Right ventricle myocardium superior (tissue), 1 donor: ENCODE results near the gene CETP. TPM values are rescaled to one million over a fixed set of nuclear protein-coding genes. Genes with fewer than 3 reads are reported as not detected.
A peak's percentile ranks its signal among the peaks of the same experiment; 100 is the strongest.
"Not testable (repeated sequence)": the region's sequence is repeated elsewhere in the genome, so short reads cannot be mapped to it uniquely, and the experiment has no call there.

ENCODE experiments used
- ATAC-seq: fragments of 200-7000 bp; cut with Tn5 transposase; one replicate; pipeline ENCODE4 v1.9.1; 2020; ENCODE audit warnings: mild to moderate bottlenecking; ENCODE audit not compliant: poor library complexity
- DNase-seq: peaks from one replicate; pipeline ENCODE4 v3.0.0-alpha.2; 2020
- intact Hi-C: fragments of 100-400 bp; cut with DNase I; formaldehyde crosslinking; loops from one replicate; pipeline ENCODE4 v1.11.2; 2022
- total RNA-seq: library from RNA; stranded (reverse); fragmentation: NEBNext Ultra II Directional; extraction: Animal tissue kit (Norgen Biotek cat#: 25700); gene quantifications from one replicate; pipeline ENCODE4 v1.2.1, GENCODE V29; 2021
- donor health status: DM: no; HTN: yes; CAD: no; lungs with severe emphysema.

CETP gene
- total RNA-seq, 1 donor from 2014 or later: 0.24 TPM

DNA sequence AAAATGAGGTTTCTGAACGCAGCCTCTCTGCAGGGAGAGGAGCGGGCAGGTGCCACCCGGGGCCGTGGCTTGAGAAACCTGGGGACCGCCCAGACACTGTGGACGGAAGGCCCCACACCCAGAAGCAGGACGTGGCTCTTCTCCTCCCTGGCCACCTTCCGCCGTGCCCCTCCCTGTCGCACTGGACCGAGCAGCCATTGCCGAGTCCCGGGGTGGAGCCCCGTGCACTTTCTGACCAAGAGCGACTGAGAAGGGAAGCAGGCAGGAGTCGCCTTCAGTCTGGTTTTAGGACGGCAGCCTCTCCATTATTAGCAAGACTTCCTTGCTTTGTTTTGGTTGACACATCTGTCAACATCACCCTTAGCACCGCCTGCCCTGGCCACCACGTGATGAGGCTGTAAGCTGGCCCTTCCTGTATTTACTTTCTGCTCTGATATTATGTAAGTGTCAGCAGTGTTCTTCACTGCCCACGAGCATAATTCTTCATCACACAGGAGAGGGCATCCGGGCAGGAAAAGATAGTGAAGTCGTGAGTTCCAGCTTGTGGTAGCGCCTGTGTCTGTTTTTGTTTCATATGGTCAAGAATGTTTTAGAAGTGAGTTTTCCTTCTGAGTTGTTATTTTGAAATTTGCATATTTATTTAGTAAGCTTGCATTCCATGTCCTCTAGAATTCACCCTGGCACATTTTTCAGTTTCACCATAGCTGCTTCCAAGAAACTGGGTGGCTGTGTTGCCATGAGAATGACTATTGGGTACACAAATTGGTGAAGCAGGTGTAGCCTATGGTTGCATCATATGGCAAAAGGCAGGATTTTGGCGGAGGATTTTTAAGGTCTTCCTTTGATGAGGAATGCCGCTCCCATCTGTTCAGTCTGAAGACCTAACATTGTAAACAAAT, 28.8 kb upstream of the CETP start:
- DNase-seq (peak; percentile 86), ATAC-seq (peak; percentile 77)
- intact Hi-C loops: loop anchor here (5.0 kb wide), 1 partner anchor 66 kb away; the partner anchor contains the start of gene SLC12A3

DNA sequence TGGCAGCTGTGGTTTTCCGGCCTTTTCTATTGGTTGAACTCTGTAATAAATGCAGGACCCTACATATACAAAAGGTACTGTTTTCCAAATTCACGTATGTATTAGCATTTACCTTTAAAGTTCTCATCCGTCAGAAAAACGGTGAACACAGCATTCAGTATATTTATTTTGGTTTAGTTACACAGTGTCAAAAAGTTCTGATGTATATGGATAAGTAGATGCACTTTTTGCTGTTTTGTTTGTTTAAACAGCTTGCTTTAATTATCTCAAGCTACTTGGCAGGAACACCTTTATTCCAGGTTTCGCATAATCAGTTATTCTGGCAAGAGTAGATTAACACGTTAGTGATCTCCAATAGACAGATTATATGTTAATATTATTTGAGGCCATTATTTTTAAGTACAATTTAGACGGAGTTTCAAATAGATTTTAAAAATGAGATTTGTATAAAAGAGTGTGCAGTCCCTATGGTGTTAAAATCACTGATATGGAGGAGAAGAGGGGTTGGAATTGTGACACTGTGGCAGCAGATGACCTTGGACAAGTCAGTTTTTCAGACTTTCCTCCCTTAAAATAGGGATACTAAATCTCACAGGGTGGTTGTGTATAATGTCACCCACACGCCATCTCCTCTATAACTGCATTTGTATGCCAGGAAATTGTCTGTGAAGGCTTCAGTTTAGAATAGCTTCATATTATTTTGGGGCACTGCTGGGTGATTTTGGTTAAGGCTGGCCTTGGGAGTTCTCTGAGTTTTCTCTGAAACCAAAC, 27.7 kb upstream of the CETP start:
- intact Hi-C loops: loop anchor here (5.0 kb wide), 1 partner anchor 67 kb away; the partner anchor contains the start of gene SLC12A3
- ATAC-seq (no peak), DNase-seq (no peak)

DNA sequence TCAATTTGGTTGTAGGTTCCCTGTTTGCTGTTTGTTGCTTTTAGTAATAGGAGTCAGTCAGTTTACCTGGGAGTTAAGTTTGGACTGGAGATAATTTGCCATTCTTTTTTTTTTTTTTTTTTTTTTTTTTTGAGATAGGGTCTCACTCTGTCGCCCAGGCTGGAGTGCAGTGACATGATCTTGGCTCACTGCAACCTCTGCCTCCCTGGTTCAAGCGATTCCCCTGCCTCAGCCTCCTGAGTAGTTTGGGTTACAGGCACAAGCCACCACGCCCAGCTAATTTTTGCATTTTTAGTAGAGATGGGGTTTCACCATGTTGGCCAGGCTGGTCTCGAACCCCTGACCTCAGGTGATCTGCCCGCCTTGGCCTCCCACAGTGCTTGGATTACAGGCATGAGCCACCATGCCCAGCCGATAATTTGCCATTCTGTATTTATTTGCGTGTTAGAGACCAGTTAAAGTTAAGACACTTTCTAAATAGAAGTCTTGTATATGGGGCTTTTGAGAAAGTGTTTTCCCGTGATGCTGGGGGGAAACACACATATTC, 27.1 kb upstream of the CETP start:
- intact Hi-C loops: loop anchor here (5.0 kb wide), 1 partner anchor 67 kb away; the partner anchor contains the start of gene SLC12A3
- not testable (repeated sequence) for ATAC-seq, DNase-seq

DNA sequence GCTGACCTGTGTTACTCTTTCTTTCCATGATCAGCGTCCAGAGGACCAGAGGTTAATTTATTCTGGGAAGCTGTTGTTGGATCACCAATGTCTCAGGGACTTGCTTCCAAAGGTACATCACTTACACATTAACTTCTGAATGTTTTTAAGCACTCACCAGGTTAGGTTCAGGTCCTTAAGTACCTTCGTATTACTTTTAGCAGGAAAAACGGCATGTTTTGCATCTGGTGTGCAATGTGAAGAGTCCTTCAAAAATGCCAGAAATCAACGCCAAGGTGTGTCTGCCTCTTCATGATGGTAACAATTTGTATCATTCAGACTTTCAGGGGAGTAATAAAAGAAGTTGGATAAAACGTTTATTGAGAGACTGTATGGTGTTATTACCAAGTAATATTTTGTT, 26.5 kb upstream of the CETP start:
- ATAC-seq (no peak), DNase-seq (no peak)
- intact Hi-C loops: no loop called here

DNA sequence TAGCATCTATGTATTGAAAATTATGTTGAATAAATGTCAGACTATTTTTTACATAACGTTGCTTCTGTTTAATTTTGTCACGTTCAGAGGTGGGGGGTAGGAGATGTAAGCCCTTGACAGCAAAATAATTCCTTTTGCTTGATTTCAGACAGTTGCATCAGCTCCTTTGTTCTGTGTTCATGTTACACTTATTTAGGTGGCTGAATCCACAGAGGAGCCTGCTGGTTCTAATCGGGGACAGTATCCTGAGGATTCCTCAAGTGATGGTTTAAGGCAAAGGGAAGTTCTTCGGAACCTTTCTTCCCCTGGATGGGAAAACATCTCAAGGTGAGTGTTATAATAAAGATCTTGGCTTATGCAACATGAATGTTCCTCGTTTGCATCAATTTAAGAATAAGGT, 25.3 kb upstream of the CETP start:
- intact Hi-C loops: no loop called here
- ATAC-seq: no peak
- DNase-seq: no peak

DNA sequence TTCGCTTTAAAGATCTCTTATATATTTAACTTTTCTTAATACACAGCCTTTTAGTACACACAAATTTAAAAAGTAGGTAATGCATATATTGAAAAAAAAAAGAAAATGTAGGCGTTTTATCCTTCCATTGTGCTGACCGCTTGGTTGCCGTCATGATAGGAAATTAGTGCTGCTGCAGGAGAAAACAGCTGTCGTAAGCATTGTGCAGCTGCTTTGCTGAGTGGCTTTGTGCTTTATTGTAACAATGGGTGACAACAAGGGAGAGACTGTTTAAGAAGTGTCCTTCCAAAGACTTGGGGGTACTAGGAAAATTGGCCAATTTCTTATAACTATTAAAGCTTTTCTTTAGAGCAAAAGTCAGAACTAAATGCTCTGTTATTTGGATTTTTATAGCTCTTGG, 24.8 kb upstream of the CETP start:
- ATAC-seq: no peak
- DNase-seq: no peak
- intact Hi-C loops: no loop called here

DNA sequence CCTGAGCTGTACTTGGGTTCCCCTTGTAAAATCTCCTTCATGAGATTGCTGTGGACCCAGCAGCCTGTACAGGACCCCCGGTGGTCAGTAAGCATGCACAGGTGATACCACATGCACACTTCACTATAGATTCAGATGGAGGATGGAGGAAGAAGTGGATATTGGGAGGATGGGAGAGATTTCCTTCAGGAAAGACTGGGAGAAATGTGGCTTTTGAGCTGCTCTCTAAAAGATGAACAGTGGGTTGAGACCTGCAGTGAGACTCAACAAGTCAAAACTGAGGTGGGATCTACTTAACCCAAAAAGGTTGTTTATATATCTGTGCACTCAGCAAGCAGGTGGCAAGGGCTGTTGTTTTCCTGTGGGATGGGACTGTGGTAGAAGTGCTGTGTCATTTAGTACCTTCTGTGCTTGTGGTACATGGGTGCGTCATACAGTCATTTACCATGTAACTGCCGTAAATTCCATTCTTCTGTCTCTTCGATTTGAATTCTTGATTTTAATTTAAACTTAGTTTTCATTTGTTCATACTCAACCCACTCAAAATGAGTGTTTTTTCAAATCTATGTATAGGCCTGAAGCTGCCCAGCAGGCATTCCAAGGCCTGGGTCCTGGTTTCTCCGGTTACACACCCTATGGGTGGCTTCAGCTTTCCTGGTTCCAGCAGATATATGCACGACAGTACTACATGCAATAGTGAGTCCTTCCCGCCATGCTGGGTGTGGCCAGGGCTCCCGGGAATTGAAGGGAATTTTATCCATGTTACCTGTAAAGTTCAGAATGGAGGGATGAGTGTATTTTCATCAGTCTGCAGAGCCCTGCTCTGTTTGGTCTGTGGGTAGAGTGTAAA, 22.9 kb upstream of the CETP start:
- no peak for DNase-seq
- ATAC-seq: no peak
- intact Hi-C loops: no loop called here

DNA sequence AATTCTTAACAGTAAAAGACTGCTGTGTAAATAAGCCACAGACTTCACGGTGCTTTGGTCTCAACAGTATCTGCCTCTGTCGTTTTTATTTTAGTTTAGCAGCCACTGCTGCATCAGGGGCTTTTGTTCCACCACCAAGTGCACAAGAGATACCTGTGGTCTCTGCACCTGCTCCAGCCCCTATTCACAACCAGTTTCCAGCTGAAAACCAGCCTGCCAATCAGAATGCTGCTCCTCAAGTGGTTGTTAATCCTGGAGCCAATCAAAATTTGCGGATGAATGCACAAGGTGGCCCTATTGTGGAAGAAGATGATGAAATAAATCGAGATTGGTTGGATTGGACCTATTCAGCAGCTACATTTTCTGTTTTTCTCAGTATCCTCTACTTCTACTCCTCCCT, 21.9 kb upstream of the CETP start:
- DNase-seq: no peak
- intact Hi-C loops: no loop called here
- ATAC-seq: no peak

DNA sequence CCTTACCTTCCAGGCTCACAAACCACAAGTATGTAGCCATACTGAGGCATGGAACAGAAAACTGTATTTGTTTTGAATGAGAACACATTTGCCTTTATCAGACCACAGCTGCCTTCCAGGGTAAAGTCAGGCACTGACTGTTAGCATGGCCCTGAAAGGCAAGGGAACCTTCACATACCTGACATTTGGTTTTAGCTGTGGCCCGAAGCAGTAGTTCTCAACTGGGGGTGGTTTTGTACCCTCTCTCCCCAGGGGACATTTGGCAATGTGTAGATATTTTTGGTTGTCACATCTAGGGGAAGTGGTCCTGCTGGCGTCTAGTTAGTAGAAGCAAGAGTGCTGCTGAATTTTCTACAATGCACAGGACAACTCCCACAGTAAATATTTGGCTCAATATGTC, 20.7 kb upstream of the CETP start:
- intact Hi-C loops: no loop called here
- DNase-seq (no peak), ATAC-seq (no peak)

DNA sequence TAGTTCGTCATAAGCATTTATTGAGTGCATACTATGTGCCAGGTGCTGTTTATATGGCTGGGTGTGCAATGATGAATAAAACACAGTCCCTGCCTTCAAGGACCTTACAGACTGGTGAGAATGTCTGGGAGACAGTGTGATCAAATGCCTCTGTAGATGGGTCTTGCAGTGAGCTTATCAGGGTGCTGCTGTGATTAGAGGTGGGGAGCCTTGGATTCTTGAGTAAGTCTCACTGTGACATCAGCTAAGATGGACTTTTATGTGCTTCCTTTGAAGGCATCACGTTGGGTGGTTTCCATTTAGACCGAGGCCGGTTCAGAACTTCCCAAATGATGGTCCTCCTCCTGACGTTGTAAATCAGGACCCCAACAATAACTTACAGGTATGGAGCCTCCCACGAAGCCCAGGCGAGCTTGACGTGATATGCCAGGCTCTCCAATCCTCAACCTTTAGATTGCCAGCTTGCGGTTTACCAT, 19.9 kb upstream of the CETP start:
- DNase-seq (no peak), ATAC-seq (no peak)
- intact Hi-C loops: no loop called here

DNA sequence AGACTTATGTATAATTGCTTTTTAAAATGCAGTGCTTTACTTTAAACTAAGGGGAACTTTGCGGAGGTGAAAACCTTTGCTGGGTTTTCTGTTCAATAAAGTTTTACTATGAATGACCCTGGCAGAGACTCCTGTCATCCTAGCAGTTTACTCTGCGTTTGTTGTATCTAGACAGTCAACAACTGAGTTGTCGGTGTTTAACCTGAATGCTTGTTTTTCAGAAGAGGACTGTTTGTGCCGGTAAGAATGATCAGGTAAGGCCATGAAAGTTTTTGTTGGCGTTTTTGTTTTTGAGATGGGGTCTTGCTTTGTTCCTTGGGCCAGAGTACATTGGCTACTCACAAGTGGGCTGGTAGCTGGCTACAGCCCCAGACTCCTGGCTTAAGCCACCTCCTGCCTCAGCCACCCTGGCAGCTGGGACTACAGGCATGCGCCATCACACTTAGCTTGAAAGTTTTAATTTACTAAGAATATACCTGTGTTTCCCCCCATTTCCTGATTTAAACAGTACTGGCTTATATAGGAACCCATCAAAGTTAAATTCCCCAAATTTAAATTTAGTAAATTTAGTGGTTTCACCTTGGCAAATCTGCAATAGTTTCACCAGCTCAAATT, 17.9 kb upstream of the CETP start:
- ATAC-seq: no peak
- no peak for DNase-seq
- intact Hi-C loops: no loop called here

DNA sequence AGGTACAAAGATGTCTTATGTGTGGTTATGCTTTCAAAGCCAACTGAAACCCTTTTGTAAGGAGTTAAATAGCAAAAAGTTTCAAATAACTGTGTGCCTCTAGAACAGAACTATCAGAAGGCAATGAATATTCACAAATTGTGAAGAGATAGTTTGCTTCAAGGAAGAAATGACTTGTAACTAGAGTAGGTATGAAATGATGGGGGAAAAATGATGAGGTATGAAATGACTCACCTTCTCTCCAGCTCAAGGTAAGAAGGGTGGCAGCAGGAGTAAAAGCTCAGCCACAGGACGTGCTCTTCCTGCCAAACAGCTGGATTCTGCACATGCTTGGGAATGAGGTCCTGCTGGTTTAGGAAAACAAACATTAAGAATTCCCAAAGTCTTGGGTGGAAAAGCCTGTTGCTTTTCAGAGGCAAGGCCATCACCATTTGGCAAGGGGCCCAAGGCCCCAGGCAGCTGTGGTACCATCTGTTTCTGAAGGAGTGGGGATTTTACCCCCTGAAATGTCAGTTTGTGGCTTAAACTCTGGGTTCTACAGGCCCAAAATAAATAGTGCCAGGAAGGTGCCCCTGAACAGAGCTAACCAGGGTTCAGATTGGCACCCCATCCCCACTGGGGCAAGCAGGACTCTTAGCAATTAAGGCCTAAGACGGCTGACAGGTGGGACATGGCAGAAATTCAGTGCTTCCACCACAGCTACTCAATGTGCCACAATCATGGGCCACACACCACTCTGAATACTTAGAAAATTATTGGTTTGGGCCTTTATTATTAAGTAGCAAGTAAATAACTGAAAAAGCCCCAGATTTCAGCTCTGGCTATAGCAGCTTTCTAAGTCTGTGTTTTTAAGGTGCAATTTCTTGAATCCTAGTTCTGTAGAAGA, 16.6 kb upstream of the CETP start:
- ATAC-seq (no peak), DNase-seq (no peak)
- intact Hi-C loops: no loop called here

DNA sequence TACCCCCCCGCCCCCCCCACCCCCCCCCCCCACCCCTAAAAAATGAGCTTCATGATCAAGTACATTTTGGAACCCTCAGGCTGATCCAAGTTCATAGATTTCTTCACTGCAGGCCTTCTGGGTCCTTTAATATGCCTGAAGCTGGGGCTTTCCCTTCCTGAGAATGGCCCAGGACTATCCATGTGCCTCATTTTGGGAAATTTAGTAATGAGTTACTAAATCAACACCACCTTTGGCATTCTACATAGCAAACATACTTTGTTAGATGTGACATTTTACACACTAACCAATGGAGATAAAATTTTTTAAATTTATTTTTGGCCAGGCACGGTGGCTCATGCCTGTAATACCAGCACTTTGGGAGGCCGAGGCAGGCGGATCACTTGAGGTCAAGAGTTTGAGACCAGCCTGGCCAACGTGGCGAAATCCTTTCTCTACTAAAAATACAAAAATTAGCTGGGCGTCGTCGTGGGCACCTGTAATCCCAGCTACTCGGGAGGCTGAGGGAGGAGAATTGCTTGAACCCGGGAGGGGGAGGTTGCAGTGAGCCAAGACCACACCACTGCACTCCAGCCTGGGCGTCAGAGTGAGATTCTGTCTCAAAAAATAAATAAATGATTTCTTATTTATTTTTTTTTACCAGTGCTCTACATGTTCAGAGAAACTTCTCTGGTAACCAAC, 15.8 kb upstream of the CETP start:
- intact Hi-C loops: no loop called here
- ATAC-seq: no peak
- DNase-seq: no peak

DNA sequence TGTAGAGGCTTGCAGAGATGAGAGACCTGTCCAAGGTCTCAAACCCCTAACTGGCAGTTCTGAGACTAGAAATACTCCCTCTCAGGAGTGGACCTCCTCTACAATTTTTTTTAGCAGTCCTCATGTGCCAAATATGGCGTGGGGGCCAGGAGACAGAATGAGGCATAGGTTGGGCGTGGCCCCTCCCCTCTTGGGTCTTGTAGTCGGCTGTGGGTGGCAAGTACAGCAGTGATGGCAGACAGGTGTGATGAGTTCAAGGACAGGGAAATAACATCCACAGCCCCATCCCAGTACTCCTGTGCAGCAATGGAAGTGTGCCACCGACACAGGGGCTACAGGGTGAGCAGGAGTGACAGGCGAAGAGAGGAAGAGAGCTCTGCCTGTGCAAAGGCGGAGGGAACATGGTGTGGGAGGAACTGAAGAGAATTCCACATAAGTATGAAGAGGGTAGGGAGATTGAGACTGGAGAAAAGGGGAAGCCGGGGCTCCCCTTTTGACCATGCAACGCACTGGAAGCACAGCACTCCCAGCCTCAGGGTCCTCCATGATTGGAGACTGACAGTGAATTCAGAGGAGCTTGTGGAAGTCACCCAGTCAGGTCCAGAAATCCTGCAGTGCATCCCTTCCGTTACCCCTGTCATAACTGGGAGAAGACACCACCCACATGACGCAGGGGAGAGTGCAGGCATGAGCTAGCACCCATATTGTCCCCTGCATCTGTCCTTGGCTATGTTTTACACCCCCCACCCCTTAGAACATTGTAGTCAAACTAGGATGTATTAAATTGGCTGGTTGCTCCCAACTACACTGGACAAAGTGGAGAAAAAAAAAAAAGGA, 14.8 kb upstream of the CETP start:
- intact Hi-C loops: no loop called here
- no peak for ATAC-seq

DNA sequence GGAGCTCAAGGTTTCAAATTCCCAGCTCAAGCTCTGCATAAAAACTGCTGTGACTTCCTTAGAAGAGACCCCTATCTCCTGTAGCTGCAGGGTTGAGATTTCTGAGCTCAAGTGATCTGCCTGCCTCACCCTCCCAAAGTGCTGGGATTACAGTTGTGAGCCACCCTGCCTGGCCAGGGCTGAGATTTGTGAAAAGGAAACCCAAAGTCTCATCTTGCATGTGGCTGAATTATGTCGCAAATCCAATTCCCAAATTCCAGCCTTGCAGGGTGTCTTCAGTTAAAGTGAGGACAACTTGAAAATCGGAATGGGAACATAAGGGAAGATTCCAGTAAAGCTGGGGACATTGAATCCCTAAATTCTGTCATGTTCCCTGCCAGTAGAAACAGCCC, 14.2 kb upstream of the CETP start:
- no peak for DNase-seq
- intact Hi-C loops: no loop called here
- ATAC-seq: no peak

More for the DNA sequence above, 14.8 kb upstream of the CETP start:
- DNase-seq: no peak

DNA sequence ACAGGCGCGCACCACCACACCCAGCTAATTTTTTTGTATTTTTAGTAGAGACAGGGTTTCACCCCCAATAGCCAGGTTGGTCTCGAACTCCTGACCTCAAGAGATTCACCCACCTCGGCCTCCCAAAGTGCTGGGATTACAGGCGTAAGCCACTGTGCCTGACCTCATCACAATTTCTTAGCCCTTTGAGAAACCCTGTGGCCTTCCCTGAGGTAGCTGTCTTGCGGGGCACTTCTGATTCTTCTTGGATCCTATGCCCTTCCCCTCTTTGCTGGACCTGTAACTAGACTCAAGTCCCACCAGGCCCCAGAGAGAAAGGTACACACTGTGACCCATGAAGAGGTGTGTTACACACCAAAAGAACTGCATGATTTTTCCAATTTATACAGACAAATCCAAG, 13.5 kb upstream of the CETP start:
- ATAC-seq (no peak), DNase-seq (no peak)
- intact Hi-C loops: no loop called here
